IgD-negative memory B cell (primary cell): ENCODE data around the gene CDCA4. TPM values are rescaled to one million over a fixed set of nuclear protein-coding genes. Genes with fewer than 3 reads are reported as not detected.

ENCODE experiments used
- H3K27ac Mint-ChIP-seq, 3 donors: one replicate each; pipeline ENCODE4 v1.8.0; 2020 to 2022; ENCODE audit warnings: mild to moderate bottlenecking in 3 of 3, mixed read lengths in 3 of 3, moderate library complexity in 1 of 3
- H3K27me3 Mint-ChIP-seq: one replicate; pipeline ENCODE4 v1.8.0; 2021; ENCODE audit warnings: mixed read lengths
- H3K36me3 Mint-ChIP-seq: one replicate; pipeline ENCODE4 v1.8.0; 2020; ENCODE audit warnings: mild to moderate bottlenecking, mixed read lengths
- H3K4me1 Mint-ChIP-seq, 3 donors: one replicate each; pipeline ENCODE4 v1.8.0; 2020 to 2022; ENCODE audit warnings: mixed read lengths in 3 of 3, mild to moderate bottlenecking in 1 of 3
- H3K4me3 Mint-ChIP-seq, 4 donors: one replicate each; pipeline ENCODE4 v1.8.0; 2020 to 2022; ENCODE audit warnings: mild to moderate bottlenecking in 4 of 4, mixed read lengths in 4 of 4, moderate library complexity in 3 of 4
- H3K9me3 Mint-ChIP-seq, 3 donors: one replicate each; pipeline ENCODE4 v1.8.0; 2020 to 2021; ENCODE audit warnings: mixed read lengths in 3 of 3, mild to moderate bottlenecking in 1 of 3
- polyA plus RNA-seq: library from polyadenylated mRNA; unstranded; fragments of 300-500 nt; fragmentation: Illumina TruSeq; gene quantifications from one replicate; pipeline ENCODE4 v1.2.3, GENCODE V29; 2021

CDCA4 gene
- polyA plus RNA-seq, 1 donor from 2014 or later = 11.4 TPM

GRCh38 chr14:105062048-105062433 is 41.2 kb upstream of the CDCA4 start:
- peaks cover 3% of the 10 kb centered on the region for H3K36me3 Mint-ChIP-seq

GRCh38 chr14:105061428-105062047 is 40.7 kb upstream of the CDCA4 start:
- Mint-ChIP-seq H3K9me3 (no peaks in the 10 kb centered on the region), H3K36me3 (peaks cover 3% of the 10 kb centered on the region), H3K27me3 (no peaks in the 10 kb centered on the region), H3K4me3 (peak overlapping the region; percentile 90 to 99 (median 95)), H3K27ac (peak overlapping the region; percentile 85 to 97 (median 97)), H3K4me1 (peaks cover 29 to 37% (median 32%) of the 10 kb centered on the region in 3 donors)

More at GRCh38 chr14:105062048-105062433, 41.2 kb upstream of the CDCA4 start:
- Mint-ChIP-seq H3K27me3 (no peaks in the 10 kb centered on the region), H3K4me1 (peaks cover 30 to 37% (median 32%) of the 10 kb centered on the region in 3 donors), H3K27ac (peak overlapping the region; percentile 59 to 97 (median 97)), H3K4me3 (peak overlapping the region; percentile 90 to 99 (median 95)), H3K9me3 (no peaks in the 10 kb centered on the region)

DNA sequence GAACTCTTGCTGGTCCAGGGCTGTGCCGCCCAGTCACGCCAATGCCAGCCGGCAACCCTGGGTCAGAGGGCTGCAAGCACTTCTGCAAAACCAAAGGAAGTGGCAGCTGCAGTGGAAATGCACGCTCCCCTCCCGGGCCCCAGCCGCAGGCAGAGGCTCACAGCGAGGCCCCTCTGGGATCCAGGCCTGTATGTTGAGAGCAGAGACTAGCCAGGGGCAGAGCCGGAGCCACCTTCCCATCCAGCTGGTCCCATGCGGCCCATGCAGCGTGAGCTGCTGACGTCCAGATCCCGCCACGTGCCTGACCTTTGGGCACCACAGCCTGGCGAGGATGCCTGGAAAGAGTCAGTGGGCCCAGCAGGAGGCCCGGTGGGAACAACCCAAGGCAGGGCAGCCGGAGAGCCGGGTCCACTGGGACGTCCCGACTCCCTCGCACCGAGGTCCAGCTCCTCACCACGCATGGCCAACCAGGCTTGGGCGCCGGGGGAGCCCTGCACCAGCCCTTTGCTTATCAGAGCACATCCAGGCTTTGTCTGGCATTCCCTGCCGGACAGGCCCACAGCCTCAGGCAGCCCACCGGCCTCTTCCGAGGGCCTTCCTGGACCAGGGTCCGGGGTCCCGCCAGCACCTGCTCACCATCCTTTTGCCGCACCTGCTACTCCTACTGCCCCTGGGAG is 40.0 kb upstream of the CDCA4 start:
- Mint-ChIP-seq H3K4me3 (peak overlapping the region; percentile 90 to 99 (median 95)), H3K9me3 (no peaks in the 10 kb centered on the region), H3K27me3 (no peaks in the 10 kb centered on the region), H3K4me1 (peaks cover 28 to 37% (median 32%) of the 10 kb centered on the region in 3 donors), H3K36me3 (peaks cover 3% of the 10 kb centered on the region), H3K27ac (peak overlapping the region; percentile 92 to 97 (median 97))

DNA sequence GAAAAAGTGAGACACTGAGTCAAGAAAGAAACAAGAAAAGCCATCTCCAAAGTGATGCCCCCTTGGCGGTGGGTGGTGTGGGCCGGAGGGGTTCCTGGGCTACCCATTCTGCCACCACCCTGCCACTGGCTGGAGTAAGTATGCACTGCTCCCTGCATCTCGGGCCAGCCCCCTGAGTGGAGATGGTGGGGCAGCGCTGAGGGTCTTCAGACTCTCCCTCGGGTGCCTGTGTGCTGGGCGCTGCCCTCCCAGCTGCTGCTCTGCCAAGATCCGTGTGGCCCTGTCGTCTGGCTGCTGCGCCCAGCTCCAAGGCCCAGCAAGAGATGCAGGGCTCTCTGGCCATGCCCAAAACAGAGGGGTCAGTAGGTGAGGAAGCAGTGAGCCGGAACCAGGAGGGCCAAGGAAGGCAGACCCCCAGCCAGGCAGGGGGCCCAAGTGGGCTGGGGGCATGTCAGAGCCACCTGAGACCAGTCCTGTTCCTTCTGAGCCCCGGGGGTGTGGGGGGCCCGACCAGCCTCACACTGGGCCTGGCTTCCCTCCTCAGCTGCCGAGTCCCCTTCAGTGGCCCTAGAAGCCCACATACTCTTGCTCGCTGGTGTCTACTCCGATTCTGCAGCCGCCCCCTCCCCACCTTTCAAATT is 39.2 kb upstream of the CDCA4 start:
- H3K9me3 Mint-ChIP-seq = no peaks in the 10 kb centered on the region
- H3K36me3 Mint-ChIP-seq = peaks cover 3% of the 10 kb centered on the region
- H3K4me1 Mint-ChIP-seq = peaks cover 29 to 34% (median 32%) of the 10 kb centered on the region in 3 donors
- H3K4me3 Mint-ChIP-seq = peak overlapping the region; percentile 90 to 99 (median 95)
- H3K27ac Mint-ChIP-seq = peak overlapping the region; percentile 92 to 97 (median 96)
- H3K27me3 Mint-ChIP-seq = no peaks in the 10 kb centered on the region

DNA sequence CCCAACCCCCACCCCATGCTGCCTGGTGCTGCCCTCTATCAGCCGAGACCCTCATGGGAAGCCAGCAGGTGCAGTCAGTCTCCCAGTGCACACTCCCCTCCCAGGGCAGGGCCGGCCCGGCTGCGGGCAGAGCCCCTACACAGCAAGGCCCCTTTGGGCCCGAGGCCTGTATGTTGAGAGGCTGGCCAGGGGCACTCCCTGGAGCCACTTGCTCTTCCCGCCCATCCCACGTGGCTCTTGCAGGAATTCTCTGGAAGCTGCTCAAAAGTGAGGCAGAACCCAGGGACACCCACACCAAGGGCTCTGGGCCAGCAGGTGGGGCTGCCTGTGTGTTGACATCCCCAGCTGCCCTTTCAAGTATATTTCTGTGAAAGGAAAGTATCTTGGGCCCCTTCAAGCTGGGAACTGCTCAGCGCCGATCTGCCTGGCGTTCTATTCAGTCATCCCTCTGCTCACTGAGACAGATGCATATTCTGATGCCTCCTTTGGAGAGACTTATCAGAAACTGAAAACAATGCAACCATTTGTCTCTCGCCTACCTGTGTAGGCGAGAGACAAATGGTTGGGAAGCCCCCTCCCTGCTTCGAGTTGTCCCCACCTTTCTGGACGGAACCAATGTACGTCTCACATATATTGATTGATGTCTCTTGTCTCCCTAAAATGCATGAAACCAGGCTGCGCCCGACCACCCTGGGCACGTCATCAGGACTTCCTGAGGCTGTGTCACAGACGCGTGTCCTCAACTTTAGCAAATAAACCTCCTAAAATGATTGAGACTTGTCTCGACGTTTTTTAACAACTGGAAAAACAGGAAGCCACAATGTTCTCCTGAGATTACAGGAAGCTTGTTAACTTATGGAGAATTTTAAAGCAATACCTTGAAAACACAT is 38.4 kb upstream of the CDCA4 start:
- Mint-ChIP-seq H3K9me3 (no peaks in the 10 kb centered on the region), H3K4me1 (peaks cover 28 to 33% (median 31%) of the 10 kb centered on the region in 3 donors), H3K27ac (peak overlapping the region; percentile 92 to 97 (median 96)), H3K4me3 (peak overlapping the region; percentile 48 to 91 (median 82)), H3K27me3 (no peaks in the 10 kb centered on the region), H3K36me3 (peaks cover 3% of the 10 kb centered on the region)

GRCh38 chr14:105058521-105059034 is 37.7 kb upstream of the CDCA4 start:
- peaks cover 3% of the 10 kb centered on the region for H3K36me3 Mint-ChIP-seq
- no peaks in the 10 kb centered on the region for H3K9me3 Mint-ChIP-seq
- no peaks in the 10 kb centered on the region for H3K27me3 Mint-ChIP-seq
- H3K4me3 Mint-ChIP-seq = peak overlapping the region in 2 of 4 donors; percentile 23 to 78
- peaks cover 26 to 33% (median 29%) of the 10 kb centered on the region in 3 donors for H3K4me1 Mint-ChIP-seq
- H3K27ac Mint-ChIP-seq = peak overlapping the region; percentile 83 to 92 (median 90)

DNA sequence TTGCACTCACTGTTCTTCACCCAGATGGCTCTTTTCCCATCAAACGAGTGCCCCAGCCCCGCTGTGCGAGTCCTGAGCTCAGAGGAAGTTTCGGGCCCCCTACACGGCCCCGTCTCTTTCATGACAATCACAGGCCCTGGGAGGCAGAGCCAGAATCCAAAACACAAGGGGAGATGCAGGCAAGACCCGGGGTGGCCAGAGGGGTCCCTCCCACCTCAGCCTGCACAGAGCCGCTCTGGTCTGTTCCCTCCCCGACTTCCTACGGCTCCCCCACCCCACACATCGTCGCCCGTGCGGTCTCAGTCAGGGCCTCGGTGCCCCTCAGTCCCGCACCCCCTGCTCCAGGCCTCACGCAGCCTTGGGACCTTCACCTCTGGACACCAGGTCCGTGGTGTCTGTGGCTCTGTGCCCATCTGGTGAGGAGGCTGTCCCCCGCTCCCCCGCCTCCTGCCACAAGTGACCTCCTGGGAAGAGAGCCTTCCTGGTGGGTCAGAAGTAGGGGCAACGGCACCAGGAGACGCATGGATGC is 35.5 kb upstream of the CDCA4 start:
- Mint-ChIP-seq H3K4me3 (no peak overlapping the region), H3K9me3 (no peaks in the 10 kb centered on the region), H3K36me3 (no peaks in the 10 kb centered on the region), H3K27me3 (no peaks in the 10 kb centered on the region), H3K27ac (peak overlapping the region in 2 of 3 donors; percentile 35 to 67), H3K4me1 (peaks cover 18 to 23% (median 22%) of the 10 kb centered on the region in 3 donors)

GRCh38 chr14:105055736-105056302 is 34.9 kb upstream of the CDCA4 start:
- Mint-ChIP-seq H3K36me3 (peaks cover 2% of the 10 kb centered on the region), H3K27me3 (no peaks in the 10 kb centered on the region), H3K9me3 (no peaks in the 10 kb centered on the region), H3K4me1 (peaks cover 18 to 22% (median 22%) of the 10 kb centered on the region in 3 donors), H3K27ac (peak overlapping the region in 1 of 3 donors; percentile 67), H3K4me3 (no peak overlapping the region)

DNA sequence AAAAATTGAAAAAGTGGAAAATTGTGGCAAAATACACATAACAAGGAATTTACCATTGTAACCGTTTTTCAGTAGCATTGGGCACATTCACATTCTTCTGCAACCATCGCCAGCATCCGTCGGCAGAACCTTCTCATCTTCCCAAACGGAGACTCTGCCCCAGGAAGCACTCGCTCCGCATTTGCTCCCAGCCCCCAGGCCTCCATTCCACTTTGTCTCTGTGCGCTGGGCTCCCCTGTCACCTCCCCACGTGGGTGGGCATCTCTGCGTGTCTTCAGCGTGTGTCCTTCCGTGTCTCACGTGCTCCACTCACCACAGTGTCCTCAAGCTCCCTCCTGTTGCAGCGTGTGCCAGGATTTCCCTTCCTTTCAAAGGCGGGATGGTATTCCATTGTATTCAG is 34.5 kb upstream of the CDCA4 start:
- Mint-ChIP-seq H3K4me3 (no peak overlapping the region), H3K27me3 (no peaks in the 10 kb centered on the region)

GRCh38 chr14:105053996-105054395 is 33.1 kb upstream of the CDCA4 start:
- H3K27me3 Mint-ChIP-seq = no peaks in the 10 kb centered on the region
- H3K36me3 Mint-ChIP-seq = peaks cover 2% of the 10 kb centered on the region
- H3K4me1 Mint-ChIP-seq = peaks cover 7 to 10% (median 9%) of the 10 kb centered on the region in 3 donors
- no peaks in the 10 kb centered on the region for H3K9me3 Mint-ChIP-seq
- H3K4me3 Mint-ChIP-seq = no peak overlapping the region
- peak overlapping the region in 2 of 3 donors; percentile 60 to 87 for H3K27ac Mint-ChIP-seq

More for the DNA sequence above, 34.5 kb upstream of the CDCA4 start:
- peak overlapping the region in 1 of 3 donors; percentile 23 for H3K27ac Mint-ChIP-seq
- H3K9me3 Mint-ChIP-seq = no peaks in the 10 kb centered on the region
- H3K4me1 Mint-ChIP-seq = peaks cover 15 to 18% (median 17%) of the 10 kb centered on the region in 3 donors
- H3K36me3 Mint-ChIP-seq = peaks cover 2% of the 10 kb centered on the region

- H3K27ac Mint-ChIP-seq = peak overlapping the region in 1 of 3 donors; percentile 60
- no peak overlapping the region for H3K4me3 Mint-ChIP-seq
- H3K36me3 Mint-ChIP-seq = peaks cover 2% of the 10 kb centered on the region
- peaks cover 6 to 8% (median 7%) of the 10 kb centered on the region in 3 donors for H3K4me1 Mint-ChIP-seq
- H3K9me3 Mint-ChIP-seq = no peaks in the 10 kb centered on the region
- no peaks in the 10 kb centered on the region for H3K27me3 Mint-ChIP-seq
Measured at GRCh38 chr14:105053421-105053820, 32.5 kb upstream of the CDCA4 start.

GRCh38 chr14:105052110-105052458 is 31.2 kb upstream of the CDCA4 start:
- Mint-ChIP-seq H3K27ac (peak overlapping the region in 1 of 3 donors; percentile 32), H3K27me3 (no peaks in the 10 kb centered on the region), H3K4me1 (peaks cover 1 to 8% (median 4%) of the 10 kb centered on the region in 3 donors), H3K36me3 (peaks cover 2% of the 10 kb centered on the region), H3K9me3 (no peaks in the 10 kb centered on the region), H3K4me3 (no peak overlapping the region)

- no peak overlapping the region for H3K4me3 Mint-ChIP-seq
- no peaks in the 10 kb centered on the region for H3K27me3 Mint-ChIP-seq
- H3K27ac Mint-ChIP-seq = peak overlapping the region in 2 of 3 donors; percentile 32 to 67
- H3K4me1 Mint-ChIP-seq = peaks cover 0 to 8% (median 4%) of the 10 kb centered on the region in 3 donors
- H3K9me3 Mint-ChIP-seq = no peaks in the 10 kb centered on the region
- H3K36me3 Mint-ChIP-seq = peaks cover 2% of the 10 kb centered on the region
Measured at GRCh38 chr14:105051182-105052109, 30.6 kb upstream of the CDCA4 start.
